ENCODE results near the gene IL1RAPL1. TPM values are rescaled to one million over a fixed set of nuclear protein-coding genes. Genes with fewer than 3 reads are reported as not detected.

Gene IL1RAPL1
- total RNA-seq, 1 experiment from 2014 or later: 15.5 TPM

GRCh38 chrX:29506729-29507128 is 919.5 kb downstream of the IL1RAPL1 start:
- no peak for DNase-seq (ENCODE audit: low spot score)

- DNase-seq (ENCODE audit: low spot score): no peak
Measured at GRCh38 chrX:29518100-29518499, 930.9 kb downstream of the IL1RAPL1 start.

- no peak for DNase-seq (ENCODE audit: low spot score)
Measured at GRCh38 chrX:29528281-29528680, 941.0 kb downstream of the IL1RAPL1 start.

- DNase-seq (ENCODE audit: low spot score): no peak
Measured at GRCh38 chrX:29530501-29530900, 943.3 kb downstream of the IL1RAPL1 start.

GRCh38 chrX:29531336-29531735 is 944.1 kb downstream of the IL1RAPL1 start:
- no peak for DNase-seq (ENCODE audit: low spot score)

GRCh38 chrX:29535212-29536162 is 948.2 kb downstream of the IL1RAPL1 start:
- DNase-seq (ENCODE audit: low spot score): peak; percentile 43

- peak; percentile 5 for DNase-seq (ENCODE audit: low spot score)
Measured at GRCh38 chrX:29541038-29541437, 953.8 kb downstream of the IL1RAPL1 start.

- DNase-seq (ENCODE audit: low spot score): no peak
Measured at GRCh38 chrX:29542152-29542551, 954.9 kb downstream of the IL1RAPL1 start.

GRCh38 chrX:29545878-29546277 is 958.6 kb downstream of the IL1RAPL1 start:
- DNase-seq (ENCODE audit: low spot score): no peak

GRCh38 chrX:29547877-29548276 is 960.6 kb downstream of the IL1RAPL1 start:
- no peak for DNase-seq (ENCODE audit: low spot score)

- no peak for DNase-seq (ENCODE audit: low spot score)
Measured at GRCh38 chrX:29553542-29553941, 966.3 kb downstream of the IL1RAPL1 start.

GRCh38 chrX:29555465-29556091 is 968.3 kb downstream of the IL1RAPL1 start:
- no peak for DNase-seq (ENCODE audit: low spot score)

- no peak for DNase-seq (ENCODE audit: low spot score)
Measured at GRCh38 chrX:29560065-29560464, 972.8 kb downstream of the IL1RAPL1 start.

- DNase-seq (ENCODE audit: low spot score): peak; percentile 2
Measured at GRCh38 chrX:29561417-29561816, 974.2 kb downstream of the IL1RAPL1 start.

GRCh38 chrX:29580560-29580959 is 993.3 kb downstream of the IL1RAPL1 start:
- no peak for DNase-seq (ENCODE audit: low spot score)

- no peak for DNase-seq (ENCODE audit: low spot score)
Measured at GRCh38 chrX:29581223-29581622, 994.0 kb downstream of the IL1RAPL1 start.

- no peak for DNase-seq (ENCODE audit: low spot score)
Measured at GRCh38 chrX:29587107-29587506, 999.9 kb downstream of the IL1RAPL1 start.

GRCh38 chrX:29590921-29591320 is 1003.7 kb downstream of the IL1RAPL1 start:
- no peak for DNase-seq (ENCODE audit: low spot score)

GRCh38 chrX:29604381-29604780 is 1017.1 kb downstream of the IL1RAPL1 start:
- no peak for DNase-seq (ENCODE audit: low spot score)

- peak; percentile 26 for DNase-seq (ENCODE audit: low spot score)
Measured at GRCh38 chrX:29617276-29617675, 1030.0 kb downstream of the IL1RAPL1 start.

- no peak for DNase-seq (ENCODE audit: low spot score)
Measured at GRCh38 chrX:29617725-29618124, 1030.5 kb downstream of the IL1RAPL1 start.

- no peak for DNase-seq (ENCODE audit: low spot score)
Measured at GRCh38 chrX:29627833-29628232, 1040.6 kb downstream of the IL1RAPL1 start.

GRCh38 chrX:29634516-29634915 is 1047.3 kb downstream of the IL1RAPL1 start:
- no peak for DNase-seq (ENCODE audit: low spot score)
